K562 (cell line): ENCODE data around the gene PARK7. TPM values are rescaled to one million over a fixed set of nuclear protein-coding genes. Genes with fewer than 3 reads are reported as not detected.

Source experiments
- ATAC-seq: fragments of 200-7000 bp; cut with Tn5 transposase; 3 replicates; pipeline ENCODE4 v1.9.1; 2020; ENCODE audit warnings: moderate library complexity
- BruUV-seq: library from RNA; stranded (reverse); fragments of 400-500 nt; replicated peaks from 2 replicates; lab custom pipeline; 2021; lab: Mats Ljungman, UMichigan
- CTCF ChIA-PET: fragments of 300-600 bp; formaldehyde crosslinking; extraction: SDS; loops from one replicate; lab custom pipeline; 2021; ENCODE audit warnings: low intra/inter-chr PET ratio; lab: Yijun Ruan, JAX
- POLR2A ChIA-PET: fragments of 300-600, 350-650 bp; sonication (Branson Sonifier 250); formaldehyde crosslinking; extraction: SDS; loops from one replicate; lab custom pipeline; 2021; ENCODE audit warnings: antibody characterized with exemption, inconsistent platforms; lab: Yijun Ruan, JAX
- DNase-seq, 4 experiments: peaks; one replicate each; pipeline versions ENCODE4 v3.0.0 to v3.0.0-alpha.2; 2011 to 2018; ENCODE audit warnings: low spot score in 3 of 4, mixed read lengths in 3 of 4; ENCODE audit errors: extremely low read depth in 1 of 4
- FAIRE-seq: peaks from 2 replicates; lab custom pipeline; 2011; peaks lifted over from hg19 to GRCh38; lab: Jason Lieb, UNC
- H2AFZ ChIP-seq: 2 replicates; pipeline ENCODE4 v1.6.0; 2011; ENCODE audit warnings: low read depth, low read length, control low read depth, inconsistent platforms
- H3K27ac ChIP-seq: fragments of 200-600 bp; 3 replicates; pipeline ENCODE4 v1.8.0; 2011; ENCODE audit warnings: low read depth, mild to moderate bottlenecking, control low read depth, inconsistent platforms, low read length, moderate library complexity, mixed read lengths; ENCODE audit errors: extremely low read depth
- H3K27me3 ChIP-seq, 2 experiments: fragments of 300-600 bp in 1 of 2; 2 replicates in 1 of 2; 3 replicates in 1 of 2; pipeline versions ENCODE4 v1.6.0 to v1.8.0; 2011; ENCODE audit warnings: inconsistent platforms in 2 of 2, low read length in 2 of 2, mild to moderate bottlenecking in 1 of 2, mixed read lengths in 1 of 2, moderate library complexity in 1 of 2; ENCODE audit not compliant: control insufficient read depth in 2 of 2, insufficient read depth in 2 of 2
- H3K36me3 ChIP-seq: fragments of 300-600 bp; 3 replicates; pipeline ENCODE4 v1.8.0; 2011; ENCODE audit warnings: mild to moderate bottlenecking, low read length, inconsistent platforms; ENCODE audit not compliant: control insufficient read depth, insufficient read depth
- H3K4me1 ChIP-seq, 2 experiments: fragments of 200-600 bp in 1 of 2; replicated peaks in 1 of 2; 2 replicates in 1 of 2; 3 replicates in 1 of 2; pipeline versions ENCODE4 v1.5.1 to v1.8.0; 2011; ENCODE audit warnings: inconsistent platforms in 2 of 2, low read length in 2 of 2, mild to moderate bottlenecking in 1 of 2, mixed read lengths in 1 of 2, moderate library complexity in 1 of 2; ENCODE audit not compliant: control insufficient read depth in 2 of 2, insufficient read depth in 2 of 2
- H3K4me2 ChIP-seq: 2 replicates; pipeline ENCODE4 v1.6.1; 2011; ENCODE audit warnings: low read length, control low read depth, inconsistent platforms, mixed read lengths; ENCODE audit not compliant: insufficient read depth
- H3K4me3 ChIP-seq: fragments of 200-600 bp; sonication (generic), shearing (Covaris generic); 2 replicates; pipeline ENCODE4 v1.5.1; 2016; ENCODE audit warnings: control low read depth, inconsistent platforms
- H3K79me2 ChIP-seq: fragments of 200-600 bp; 3 replicates; pipeline ENCODE4 v1.8.0; 2011; ENCODE audit warnings: low read length, inconsistent platforms; ENCODE audit not compliant: control insufficient read depth, insufficient read depth
- H3K9ac ChIP-seq, 2 experiments: 2 replicates each; pipeline versions ENCODE4 v1.6.0 to v1.6.1; 2011; ENCODE audit warnings: low read depth in 2 of 2, low read length in 2 of 2, control low read depth in 1 of 2, inconsistent platforms in 1 of 2, mild to moderate bottlenecking in 1 of 2, mixed read lengths in 1 of 2; ENCODE audit not compliant: insufficient read depth in 1 of 2
- H3K9me1 ChIP-seq: one replicate; pipeline ENCODE4 v1.6.0; 2011; ENCODE audit warnings: inconsistent platforms, mild to moderate bottlenecking, low read length, moderate library complexity; ENCODE audit not compliant: control insufficient read depth, insufficient read depth
- H3K9me3 ChIP-seq: replicated peaks from 2 replicates; pipeline ENCODE4 v1.5.1; 2011; ENCODE audit warnings: low read depth, low read length, inconsistent platforms; ENCODE audit not compliant: control insufficient read depth, insufficient read depth
- H4K20me1 ChIP-seq: replicated peaks from 2 replicates; pipeline ENCODE4 v1.6.1; 2011; ENCODE audit warnings: low read length, inconsistent platforms, mixed read lengths; ENCODE audit not compliant: control insufficient read depth, insufficient read depth
- CCAR2 ChIP-seq: fragments of 200-400 bp; formaldehyde crosslinking; IDR thresholded peaks from 2 replicates; pipeline ENCODE4 v1.6.1; 2017; ENCODE audit warnings: mild to moderate bottlenecking, low read depth, low read length
- COPS2 ChIP-seq: fragments of 450-650 bp; conservative IDR thresholded peaks from 2 replicates; pipeline ENCODE4 v1.6.1; 2016; ENCODE audit warnings: mild to moderate bottlenecking, moderate library complexity
- DDX20 ChIP-seq: fragments of 450-650 bp; IDR thresholded peaks from 2 replicates; pipeline ENCODE4 v1.6.1; 2016; ENCODE audit warnings: missing genetic modification characterization, low read depth, mild to moderate bottlenecking, missing compliant biosample characterization, moderate library complexity
- GATAD2B ChIP-seq: fragments of 450-650 bp; IDR thresholded peaks from 2 replicates; pipeline ENCODE4 v1.6.1; 2017; ENCODE audit warnings: mild to moderate bottlenecking, borderline replicate concordance
- KAT2B ChIP-seq: IDR thresholded peaks from one replicate; pipeline ENCODE4 v1.6.1; 2012; ENCODE audit warnings: low read depth, mild to moderate bottlenecking, control low read depth, inconsistent platforms, low read length, moderate library complexity
- SAFB2 ChIP-seq: fragments of 200-400 bp; formaldehyde crosslinking; IDR thresholded peaks from 2 replicates; pipeline ENCODE4 v1.6.1; 2018; ENCODE audit warnings: borderline replicate concordance, low read length, low read depth, moderate library complexity; ENCODE audit not compliant: severe bottlenecking
- SMARCA4 ChIP-seq: fragments of 450-650 bp; IDR thresholded peaks from 2 replicates; pipeline ENCODE4 v1.6.1; 2016
- SNRNP70 ChIP-seq: fragments of 200-400 bp; formaldehyde crosslinking; optimal IDR thresholded peaks from 2 replicates; pipeline ENCODE3; 2017; ENCODE audit warnings: low read depth, low read length
- ZEB2 ChIP-seq: fragments of 450-650 bp; IDR thresholded peaks from 2 replicates; pipeline ENCODE4 v1.6.1; 2016
- ZNF184 ChIP-seq: sonication (generic); formaldehyde crosslinking; IDR thresholded peaks from 2 replicates; pipeline ENCODE4 v1.5.0; 2020; ENCODE audit warnings: missing genetic modification reagents
- ZNF3 ChIP-seq: fragments of 250-450 bp; sonication (Bioruptor Pico); IDR thresholded peaks from 2 replicates; pipeline ENCODE4 v1.5.0; 2021; ENCODE audit warnings: mild to moderate bottlenecking, moderate library complexity
- ZNF347 ChIP-seq: fragments of 450-650 bp; formaldehyde crosslinking; IDR thresholded peaks from 2 replicates; pipeline ENCODE4 v1.4.0; 2020; ENCODE audit warnings: low read depth, mild to moderate bottlenecking, moderate library complexity
- ZNF644 ChIP-seq: fragments of 200-800 bp; sonication (Bioruptor generic); IDR thresholded peaks from 2 replicates; pipeline ENCODE4 v1.6.1; 2016; ENCODE audit warnings: low read depth, missing genetic modification characterization, missing compliant biosample characterization
- ZNF766 ChIP-seq: fragments of 200-800 bp; sonication (Bioruptor generic); conservative IDR thresholded peaks from 2 replicates; pipeline ENCODE4 v1.6.1; 2016; ENCODE audit warnings: missing genetic modification characterization, missing compliant biosample characterization
- WGBS: fragments of 100-300 bp; shearing (Covaris generic); methylation state at CpG from one replicate; pipeline ENCODE4 v1.1.6; 2016; ENCODE audit warnings: low coverage, mixed read lengths; ENCODE audit not compliant: insufficient coverage; ENCODE audit errors: missing lambda C conversion rate; 5-methylcytosine and 5-hydroxymethylcytosine counted together
- in situ Hi-C: fragments of 300-500 bp; cut with MboI; formaldehyde crosslinking; loops from 4 replicates; pipeline ENCODE4 v1.15.0; 2018; ENCODE audit warnings: inconsistent platforms, mixed read lengths
- intact Hi-C: fragments of 100-400 bp; cut with micrococcal nuclease; formaldehyde crosslinking; loops from 2 replicates; pipeline ENCODE4 v1.14.2; 2022
- polyA plus RNA-seq, 8 experiments: library from polyadenylated mRNA; depleted of rRNA in 4 of 8; stranded (reverse) in 5 of 8; unstranded in 3 of 8; fragments of >200 nt; fragmentation: Nextera tagmentation in 2 of 8; fragmentation: Illumina TruSeq in 1 of 8; extraction: Ambion mirVana in 2 of 8; extraction: Trizol in 1 of 8; gene quantifications; 2 replicates each; pipeline versions ENCODE4 v1.2.1 to v1.2.3, GENCODE V29; 2011 to 2014; ENCODE audit warnings: inconsistent platforms in 1 of 8, missing spikeins in 1 of 8
- total RNA-seq, 7 experiments: library from RNA; depleted of rRNA in 6 of 7; stranded (reverse); fragments of >200 nt in 6 of 7; fragmentation: Illumina TruSeq in 2 of 7; extraction: Trizol in 2 of 7; gene quantifications; 2 replicates each; pipeline versions ENCODE4 v1.2.1 to v1.2.3, GENCODE V29; 2011 to 2021; ENCODE audit warnings: low replicate concordance in 1 of 7
- TF ChIP-seq, protein P1 (sequence below): IDR thresholded peaks from 2 replicates; pipeline ENCODE4 v1.6.1; 2016; ENCODE audit warnings: missing genetic modification characterization, missing compliant biosample characterization
- TF ChIP-seq, protein P2 (sequence below): conservative IDR thresholded peaks from 2 replicates; pipeline ENCODE4 v1.6.1; 2011; ENCODE audit warnings: low read depth, mild to moderate bottlenecking, low read length; ENCODE audit not compliant: control insufficient read depth
- TF ChIP-seq, protein P3 (sequence below): fragments of 250-450 bp; sonication (Bioruptor Pico); IDR thresholded peaks from 2 replicates; pipeline ENCODE4 v1.6.1; 2021; ENCODE audit warnings: mild to moderate bottlenecking
- TF ChIP-seq, protein P4 (sequence below): sonication (generic); formaldehyde crosslinking; IDR thresholded peaks from 2 replicates; pipeline ENCODE4 v1.8.1; 2023; ENCODE audit warnings: mild to moderate bottlenecking, missing genetic modification reagents

PARK7 gene
- total and polyA plus RNA-seq, 9 of the 15 experiments (the other 6 are each of a cell fraction or from before 2014, with no cell fraction given): 374 to 1,298 (median 484) TPM

DNA sequence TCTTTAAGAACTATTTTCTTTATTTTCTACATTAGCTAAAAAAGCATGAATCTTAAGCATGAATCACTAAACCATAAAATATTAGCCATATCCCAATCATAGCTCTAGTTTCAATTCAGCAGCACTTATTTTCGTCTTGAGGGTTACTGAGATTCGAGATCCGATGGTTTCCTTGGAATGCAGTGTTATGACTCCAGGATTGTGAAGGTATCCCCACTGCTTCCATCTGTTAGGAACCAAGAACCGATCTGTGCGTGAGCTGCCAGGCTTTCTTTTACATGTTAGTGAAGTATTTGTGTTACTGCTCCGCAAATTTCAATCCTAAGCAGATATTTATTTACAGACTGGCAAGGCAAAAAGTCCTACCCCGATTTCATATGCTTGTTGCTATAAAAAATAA lies 39.7 kb upstream of the PARK7 start:
- H2AFZ ChIP-seq: no peak overlapping the region
- no peak for ATAC-seq
- TF ChIP-seq, protein P1, sequence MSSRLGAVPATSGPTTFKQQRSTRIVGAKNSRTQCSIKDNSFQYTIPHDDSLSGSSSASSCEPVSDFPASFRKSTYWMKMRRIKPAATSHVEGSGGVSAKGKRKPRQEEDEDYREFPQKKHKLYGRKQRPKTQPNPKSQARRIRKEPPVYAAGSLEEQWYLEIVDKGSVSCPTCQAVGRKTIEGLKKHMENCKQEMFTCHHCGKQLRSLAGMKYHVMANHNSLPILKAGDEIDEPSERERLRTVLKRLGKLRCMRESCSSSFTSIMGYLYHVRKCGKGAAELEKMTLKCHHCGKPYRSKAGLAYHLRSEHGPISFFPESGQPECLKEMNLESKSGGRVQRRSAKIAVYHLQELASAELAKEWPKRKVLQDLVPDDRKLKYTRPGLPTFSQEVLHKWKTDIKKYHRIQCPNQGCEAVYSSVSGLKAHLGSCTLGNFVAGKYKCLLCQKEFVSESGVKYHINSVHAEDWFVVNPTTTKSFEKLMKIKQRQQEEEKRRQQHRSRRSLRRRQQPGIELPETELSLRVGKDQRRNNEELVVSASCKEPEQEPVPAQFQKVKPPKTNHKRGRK: no peak
- TF ChIP-seq, protein P2, sequence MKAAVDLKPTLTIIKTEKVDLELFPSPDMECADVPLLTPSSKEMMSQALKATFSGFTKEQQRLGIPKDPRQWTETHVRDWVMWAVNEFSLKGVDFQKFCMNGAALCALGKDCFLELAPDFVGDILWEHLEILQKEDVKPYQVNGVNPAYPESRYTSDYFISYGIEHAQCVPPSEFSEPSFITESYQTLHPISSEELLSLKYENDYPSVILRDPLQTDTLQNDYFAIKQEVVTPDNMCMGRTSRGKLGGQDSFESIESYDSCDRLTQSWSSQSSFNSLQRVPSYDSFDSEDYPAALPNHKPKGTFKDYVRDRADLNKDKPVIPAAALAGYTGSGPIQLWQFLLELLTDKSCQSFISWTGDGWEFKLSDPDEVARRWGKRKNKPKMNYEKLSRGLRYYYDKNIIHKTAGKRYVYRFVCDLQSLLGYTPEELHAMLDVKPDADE: no peak
- no peak for TF ChIP-seq COPS2
- no peak for TF ChIP-seq GATAD2B
- no peak for TF ChIP-seq DDX20 (tag)
- TF ChIP-seq ZEB2: no peak
- TF ChIP-seq KAT2B: no peak
- no peak for TF ChIP-seq SNRNP70
- no peak for TF ChIP-seq ZNF644 (tag)
- no peak for TF ChIP-seq SAFB2
- TF ChIP-seq ZNF766 (CRISPR knock-in tag): no peak
- TF ChIP-seq, protein P3, sequence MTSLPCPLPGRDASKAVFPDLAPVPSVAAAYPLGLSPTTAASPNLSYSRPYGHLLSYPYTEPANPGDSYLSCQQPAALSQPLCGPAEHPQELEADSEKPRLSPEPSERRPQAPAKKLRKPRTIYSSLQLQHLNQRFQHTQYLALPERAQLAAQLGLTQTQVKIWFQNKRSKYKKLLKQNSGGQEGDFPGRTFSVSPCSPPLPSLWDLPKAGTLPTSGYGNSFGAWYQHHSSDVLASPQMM: no peak
- no peak for TF ChIP-seq CCAR2
- TF ChIP-seq ZNF184: no peak
- TF ChIP-seq, protein P4, sequence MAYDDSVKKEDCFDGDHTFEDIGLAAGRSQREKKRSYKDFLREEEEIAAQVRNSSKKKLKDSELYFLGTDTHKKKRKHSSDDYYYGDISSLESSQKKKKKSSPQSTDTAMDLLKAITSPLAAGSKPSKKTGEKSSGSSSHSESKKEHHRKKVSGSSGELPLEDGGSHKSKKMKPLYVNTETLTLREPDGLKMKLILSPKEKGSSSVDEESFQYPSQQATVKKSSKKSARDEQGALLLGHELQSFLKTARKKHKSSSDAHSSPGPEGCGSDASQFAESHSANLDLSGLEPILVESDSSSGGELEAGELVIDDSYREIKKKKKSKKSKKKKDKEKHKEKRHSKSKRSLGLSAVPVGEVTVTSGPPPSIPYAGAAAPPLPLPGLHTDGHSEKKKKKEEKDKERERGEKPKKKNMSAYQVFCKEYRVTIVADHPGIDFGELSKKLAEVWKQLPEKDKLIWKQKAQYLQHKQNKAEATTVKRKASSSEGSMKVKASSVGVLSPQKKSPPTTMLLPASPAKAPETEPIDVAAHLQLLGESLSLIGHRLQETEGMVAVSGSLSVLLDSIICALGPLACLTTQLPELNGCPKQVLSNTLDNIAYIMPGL (CRISPR knock-in tag): no peak
- TF ChIP-seq ZNF3 (CRISPR knock-in tag): no peak
- TF ChIP-seq SMARCA4: no peak
- TF ChIP-seq ZNF347 (CRISPR knock-in tag): no peak
- TF ChIP-seq, all 486 proteins: peak for 0
- Histone ChIP-seq H3K27ac (no peak overlapping the region), H3K9me3 (no peaks in the 10 kb centered on the region), H3K9ac (no peak overlapping the region), H3K36me3 (no peaks in the 10 kb centered on the region), H3K27me3 (peaks cover 25 to 37% of the 10 kb centered on the region in 2 experiments), H4K20me1 (no peaks in the 10 kb centered on the region), H3K9me1 (no peaks in the 10 kb centered on the region), H3K79me2 (no peaks in the 10 kb centered on the region), H3K4me2 (no peak overlapping the region), H3K4me3 (no peak overlapping the region), H3K4me1 (no peaks in the 10 kb centered on the region)
- CTCF ChIA-PET: no interaction called here
- no peak for DNase-seq
- no peak for FAIRE-seq
- in situ Hi-C loops: no loop called here
- intact Hi-C loops: no loop called here
- no TSS peak for BruUV-seq
- 13% methylated on average over 7 of the region's 7 CpGs for WGBS
- POLR2A ChIA-PET: interaction anchor here (1.0 kb wide), 1 partner anchor 9 kb away, joined by 3 read pairs; no protein-coding TSS in a partner anchor
